HG03575 (cell line): Measurements from ENCODE around the gene HSP90AB1.

Source experiments
- ATAC-seq: cut with Tn5 transposase; IDR thresholded peaks from one replicate; pipeline ENCODE4 v1.9.1; 2021; ENCODE audit not compliant: unreplicated experiment, insufficient number of reproducible peaks, low FRiP score; ENCODE audit errors: extremely low read depth

Gene HSP90AB1

DNA sequence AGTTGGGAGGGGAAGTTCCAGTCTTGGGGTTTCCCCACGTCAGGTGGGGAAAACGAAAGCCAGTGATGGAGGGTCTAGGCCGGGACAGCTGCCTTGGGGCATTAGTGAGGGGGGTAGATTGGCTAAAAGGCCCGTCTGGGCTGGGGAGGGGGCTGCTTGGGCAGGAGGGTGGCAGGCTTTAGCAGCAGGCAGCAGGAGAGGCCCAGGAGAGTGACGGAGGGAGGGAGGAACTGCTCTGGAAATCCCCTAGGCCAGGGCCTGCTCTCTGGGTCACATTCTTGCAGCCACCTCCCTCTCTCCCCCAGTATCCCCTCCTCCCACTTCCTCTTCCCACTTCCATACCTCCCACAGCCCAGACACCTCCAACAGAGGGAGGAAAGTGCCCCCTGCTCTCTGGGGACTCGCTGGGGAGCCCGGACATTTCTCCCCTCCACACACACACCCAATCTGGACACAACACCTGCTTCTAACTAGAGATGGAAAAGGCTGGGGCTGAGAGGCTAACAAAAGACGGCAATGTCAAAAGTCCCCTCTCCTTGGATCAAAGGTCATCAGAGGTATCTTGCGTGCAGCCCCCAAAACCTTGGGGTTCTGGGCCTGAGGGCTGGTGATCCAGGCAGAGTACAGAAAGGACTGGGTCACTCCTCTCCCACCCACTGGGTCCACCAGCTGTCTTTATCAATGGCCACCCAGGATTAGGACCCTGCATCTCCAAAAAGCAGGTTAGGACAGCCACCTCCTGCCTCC, 16.6 kb downstream of the HSP90AB1 start:
- ATAC-seq, result no peak

DNA sequence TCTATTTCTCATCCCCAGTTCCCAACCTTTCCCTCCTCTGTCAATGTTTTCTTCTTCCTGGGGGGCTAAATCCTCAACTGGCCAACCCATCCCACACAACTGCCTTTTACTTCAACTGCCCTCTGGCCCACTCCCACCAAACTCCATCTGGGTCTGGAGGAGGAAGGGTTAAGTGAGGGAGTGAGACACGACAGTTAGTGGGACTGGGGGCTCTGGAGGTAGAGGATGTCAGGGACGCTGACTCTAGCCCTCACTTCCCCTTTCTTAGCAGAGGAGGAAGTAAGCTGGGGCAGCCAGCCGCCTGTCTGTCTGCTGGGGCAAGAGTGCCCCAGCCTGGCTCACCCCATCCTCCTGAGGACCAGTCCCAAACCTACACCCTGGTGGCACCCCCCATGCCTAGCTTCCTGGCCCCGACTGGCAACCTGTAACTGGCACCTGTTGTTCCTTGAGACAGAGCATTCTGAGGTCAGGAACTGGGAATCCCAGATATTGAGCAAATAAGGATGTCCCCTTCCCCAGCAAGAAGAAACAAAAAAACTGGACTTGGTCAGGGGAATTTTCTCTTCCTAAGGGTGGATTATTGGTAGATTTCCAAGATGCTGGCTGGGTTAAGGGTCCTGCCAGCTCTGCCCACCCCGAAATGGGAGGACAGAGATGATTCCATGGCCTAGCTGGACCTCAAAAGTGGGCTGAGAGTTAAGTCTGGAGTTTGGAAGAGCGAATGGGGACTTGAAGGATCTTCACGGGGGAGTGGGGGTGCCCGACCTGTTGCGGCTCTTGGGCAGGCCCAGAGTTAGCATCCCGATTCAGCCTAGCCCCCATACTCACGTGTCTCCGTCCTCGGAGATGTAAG, 17.5 kb downstream of the HSP90AB1 start:
- no peak for ATAC-seq

DNA sequence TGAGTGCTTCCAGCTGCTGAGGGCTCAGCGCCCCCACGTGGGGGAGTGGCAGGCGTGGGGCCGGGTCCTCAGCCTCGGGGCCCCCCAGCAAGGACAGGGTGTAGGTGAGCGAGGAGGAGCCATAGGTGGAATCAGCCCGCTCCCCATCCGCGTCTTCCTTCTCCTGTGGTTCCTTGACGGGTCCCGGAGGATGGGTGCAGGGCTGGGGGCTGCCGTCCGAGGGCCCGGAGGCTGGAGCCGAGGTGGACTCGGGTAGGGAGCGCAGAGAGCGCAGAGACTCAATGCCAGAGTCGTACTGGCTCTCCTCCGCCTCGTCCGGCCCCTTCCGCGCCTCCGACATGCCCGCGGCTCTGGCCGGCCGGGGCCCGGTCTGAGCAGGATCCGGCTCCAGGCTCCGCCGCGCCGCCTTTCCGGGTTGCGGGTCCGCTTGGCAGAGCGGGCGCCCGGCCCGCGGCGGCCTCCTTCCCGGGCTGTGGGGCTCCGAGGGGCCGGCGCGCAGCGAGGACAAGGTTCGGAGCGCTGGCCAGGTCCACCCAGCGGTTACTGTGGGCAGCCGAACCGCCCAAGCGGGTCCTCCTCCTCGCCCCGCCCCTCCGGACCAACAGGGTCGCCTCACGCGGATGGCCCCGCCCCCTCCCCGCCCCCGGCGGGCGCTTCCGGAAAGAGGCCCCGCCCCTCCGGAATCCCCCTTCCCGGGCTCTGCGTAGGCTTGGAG, 18.3 kb downstream of the HSP90AB1 start, which contains the start of gene NFKBIE:
NFKBIE (minus strand) TSS at position 545 of the 715 bp plus-strand sequence; CDS start at position 340, 205 bp downstream.
- no peak for ATAC-seq

DNA sequence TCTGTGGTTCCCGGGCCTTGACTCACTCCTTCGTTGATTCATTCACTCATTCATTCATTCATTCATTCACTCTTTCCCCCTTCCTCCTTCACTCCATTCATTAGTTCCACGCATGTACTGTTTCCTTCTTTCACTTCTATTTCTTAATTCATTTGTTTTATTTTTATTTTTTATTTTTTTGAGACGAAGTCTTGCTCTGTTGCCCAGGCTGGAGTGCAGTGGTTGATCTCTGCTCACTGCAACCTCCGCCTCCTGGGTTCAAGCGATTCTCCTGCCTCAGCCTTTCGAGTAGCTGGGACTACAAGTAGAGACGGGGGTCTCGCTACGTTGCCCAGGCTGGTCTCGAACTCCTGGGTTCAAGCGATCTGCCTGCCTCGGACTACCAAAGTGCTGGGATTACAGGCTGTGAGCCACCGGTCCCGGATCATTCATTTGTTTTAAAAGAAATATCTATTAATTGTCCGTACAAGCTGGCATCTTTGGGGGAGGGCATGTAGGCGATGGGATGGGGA, 18.9 kb downstream of the HSP90AB1 start:
- ATAC-seq, result no peak

DNA sequence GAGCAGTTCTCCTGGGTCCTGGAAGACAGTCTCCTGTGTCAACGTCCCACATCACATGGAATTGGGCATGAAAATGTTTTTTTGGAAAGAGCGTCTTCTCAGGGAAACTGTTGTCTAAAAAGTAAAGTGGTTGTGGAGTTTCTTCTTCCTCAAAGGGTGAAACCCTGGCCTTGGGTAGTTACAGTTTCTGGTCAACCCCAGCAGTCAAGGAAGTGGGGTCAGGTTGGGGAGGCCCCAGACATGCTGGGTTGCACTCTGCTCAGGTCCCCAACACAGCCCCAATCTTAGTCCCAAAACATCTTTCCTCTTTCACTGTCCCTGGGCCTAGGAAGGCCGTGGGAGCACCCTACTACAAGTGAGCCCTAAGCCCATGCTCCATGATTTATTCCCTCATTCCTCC, 19.4 kb downstream of the HSP90AB1 start:
- no peak for ATAC-seq

DNA sequence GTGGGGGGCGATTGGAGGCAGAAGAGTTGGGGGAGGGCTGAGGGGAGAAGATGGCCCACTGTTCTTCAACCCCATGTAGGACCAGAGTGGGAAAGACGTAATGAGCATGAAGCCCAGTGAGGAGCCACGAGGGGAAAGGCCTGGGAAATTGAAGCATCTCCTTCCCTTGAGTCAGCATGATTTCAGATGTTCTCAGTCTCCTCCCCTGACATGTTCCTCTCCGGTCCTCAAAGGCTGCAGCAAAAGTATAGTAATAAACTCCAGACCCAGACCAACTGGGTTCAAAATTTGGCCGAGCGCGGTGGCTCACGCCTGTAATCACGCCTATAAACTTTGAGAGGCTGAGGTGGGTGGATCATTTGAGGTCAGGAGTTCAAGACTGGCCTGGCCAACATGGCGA, 20.4 kb downstream of the HSP90AB1 start:
- no peak for ATAC-seq

- no peak for ATAC-seq
Observed at GRCh38 chr6:44268095-44268628, 21.3 kb downstream of the HSP90AB1 start.

GRCh38 chr6:44269178-44269920, 22.4 kb downstream of the HSP90AB1 start:
- ATAC-seq, result no peak

DNA sequence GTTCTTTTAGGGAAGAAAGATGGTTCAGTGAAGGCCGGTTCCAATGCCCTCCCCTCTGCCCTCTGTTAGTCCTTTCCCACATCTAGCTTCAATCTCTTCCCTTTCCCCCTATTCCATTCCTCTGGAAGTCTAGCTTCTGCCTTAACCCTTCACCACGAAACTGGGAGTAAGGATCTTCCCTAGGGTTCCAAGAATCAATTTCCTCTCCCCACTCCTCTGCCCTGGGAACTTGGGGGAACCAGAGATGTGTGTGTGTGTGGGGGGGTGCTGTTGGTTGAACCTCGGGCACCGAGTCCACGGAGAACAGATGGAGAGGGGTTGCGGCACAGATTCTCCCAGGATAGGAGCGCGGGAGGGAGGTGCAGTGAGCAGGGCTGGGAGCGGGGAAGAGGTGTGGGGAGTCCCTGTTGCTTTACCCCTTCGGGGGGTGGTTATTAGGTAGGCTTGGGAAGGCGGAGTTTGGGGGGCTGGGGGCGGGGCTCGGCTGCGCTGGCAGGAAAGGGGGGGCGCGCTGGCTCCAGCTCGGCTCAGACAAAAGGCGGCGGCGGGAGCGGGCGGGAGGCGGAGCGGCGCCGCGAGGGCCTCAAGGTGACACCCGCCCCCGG, 23.1 kb downstream of the HSP90AB1 start, which contains the start of gene TMEM151B:
TMEM151B (plus strand) TSS at position 530 of the 605 bp plus-strand sequence. CDS start 293 bp downstream, outside the sequence.
- ATAC-seq, result no peak

- no peak for ATAC-seq
Observed at GRCh38 chr6:44270526-44271405, 23.9 kb downstream of the HSP90AB1 start.

DNA sequence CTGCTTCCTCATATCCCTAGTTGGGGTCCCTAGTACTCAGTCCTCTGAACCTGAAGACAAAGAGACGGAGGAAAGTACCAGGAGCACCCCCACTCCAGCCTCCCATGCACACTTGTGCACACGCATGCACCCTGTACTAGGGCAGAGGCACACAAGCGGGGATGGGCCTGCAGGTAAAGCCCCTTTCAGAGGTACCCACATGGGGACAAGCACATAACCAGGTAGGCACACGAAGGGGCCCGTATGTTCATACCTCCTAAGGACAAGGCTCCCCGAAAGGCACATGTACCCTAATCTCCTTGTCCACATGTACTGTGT, 24.5 kb downstream of the HSP90AB1 start:
- no peak for ATAC-seq

DNA sequence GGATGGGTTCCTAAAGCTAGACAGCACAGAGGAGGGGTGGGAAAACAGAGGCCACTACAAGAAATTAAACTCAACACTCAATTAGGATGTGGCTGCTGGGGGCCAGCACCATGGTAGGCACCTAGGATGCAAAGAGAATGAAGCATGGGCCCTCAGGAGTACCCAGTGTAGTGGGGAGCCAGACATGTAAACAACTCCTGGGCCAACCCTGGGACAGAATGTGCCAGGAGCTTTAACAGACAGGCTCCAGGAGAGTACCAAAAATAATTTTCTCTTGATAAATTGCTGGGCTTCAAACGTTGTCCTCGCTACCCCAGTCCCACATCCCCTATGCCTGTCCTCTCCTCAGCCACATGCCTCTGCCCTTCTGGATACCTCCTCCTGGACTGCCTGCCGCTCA, 25.0 kb downstream of the HSP90AB1 start:
- ATAC-seq, result no peak

- no peak for ATAC-seq
Observed at GRCh38 chr6:44272529-44272928, 25.6 kb downstream of the HSP90AB1 start.

DNA sequence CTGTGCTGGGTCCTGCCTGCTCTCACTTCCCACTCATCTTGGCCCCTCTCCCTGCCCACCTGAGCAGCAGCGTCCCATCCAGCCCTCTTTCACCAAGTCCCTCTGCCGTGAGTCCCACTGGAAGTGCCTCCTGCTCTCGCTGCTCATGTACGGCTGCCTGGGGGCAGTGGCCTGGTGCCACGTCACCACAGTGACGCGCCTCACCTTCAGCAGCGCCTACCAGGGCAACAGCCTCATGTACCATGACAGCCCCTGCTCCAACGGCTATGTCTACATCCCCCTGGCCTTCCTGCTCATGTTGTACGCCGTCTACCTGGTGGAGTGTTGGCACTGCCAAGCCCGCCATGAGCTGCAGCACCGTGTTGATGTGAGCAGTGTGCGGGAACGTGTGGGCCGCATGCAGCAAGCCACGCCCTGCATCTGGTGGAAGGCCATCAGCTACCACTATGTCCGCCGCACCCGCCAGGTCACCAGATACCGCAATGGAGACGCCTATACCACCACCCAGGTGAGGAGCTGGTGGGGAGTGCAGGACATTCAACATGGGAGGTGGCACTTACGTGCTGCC, 26.2 kb downstream of the HSP90AB1 start:
- no peak for ATAC-seq

GRCh38 chr6:44273617-44274016, 26.7 kb downstream of the HSP90AB1 start:
- no peak for ATAC-seq

GRCh38 chr6:44275271-44275748, 28.4 kb downstream of the HSP90AB1 start:
- no peak for ATAC-seq
